Measurements from ENCODE around the gene IGSF5. TPM values are rescaled to one million over a fixed set of nuclear protein-coding genes. Genes with fewer than 3 reads are reported as not detected.

The IGSF5 gene
- polyA plus RNA-seq, 1 donor (not counting 4 experiments of a cell fraction or from before 2014, with no cell fraction given), result not detected

GRCh38 chr21:39847877-39848276 is 102.9 kb downstream of the IGSF5 start:
- no peak for FAIRE-seq
- H3K4me2 ChIP-seq (ENCODE audit: control insufficient read depth, extremely low read depth, insufficient read depth, low read depth, low read length), result no peak overlapping the region
- no peak overlapping the region for H3K4me3 ChIP-seq (ENCODE audit: control insufficient read depth in 2 of 3, extremely low read depth in 1 of 3, insufficient read depth in 2 of 3, low read depth in 1 of 3, low read length in 3 of 3)
- H2AFZ ChIP-seq (ENCODE audit: control insufficient read depth, low read length), result no peak overlapping the region
- H3K27ac ChIP-seq (ENCODE audit: control insufficient read depth, insufficient read depth, low read length), result no peak overlapping the region
- H3K9me3 ChIP-seq (ENCODE audit: control insufficient read depth, low read depth, low read length), result peaks cover 2% of the 10 kb centered on the region
- no peaks in the 10 kb centered on the region for H3K9me1 ChIP-seq (ENCODE audit: control insufficient read depth, extremely low read depth, insufficient read depth, low read length)
- dilution Hi-C loops (cut with MboI; ENCODE audit: extremely low pct_ligation_motif_present, low sequenced_read_pairs), result no loop called here
- no peak for DNase-seq (ENCODE audit: low read depth, low spot score)
- H3K27me3 ChIP-seq (ENCODE audit: control insufficient read depth, extremely low read depth, insufficient read depth, low read length), result no peaks in the 10 kb centered on the region
- H3K4me1 ChIP-seq (ENCODE audit: control insufficient read depth, extremely low read depth, insufficient read depth, low read length), result no peaks in the 10 kb centered on the region
- no peaks in the 10 kb centered on the region for H3K36me3 ChIP-seq (ENCODE audit: control insufficient read depth in 2 of 2, extremely low read depth in 1 of 2, insufficient read depth in 2 of 2, low read length in 2 of 2)
- TF ChIP-seq, protein P1, sequence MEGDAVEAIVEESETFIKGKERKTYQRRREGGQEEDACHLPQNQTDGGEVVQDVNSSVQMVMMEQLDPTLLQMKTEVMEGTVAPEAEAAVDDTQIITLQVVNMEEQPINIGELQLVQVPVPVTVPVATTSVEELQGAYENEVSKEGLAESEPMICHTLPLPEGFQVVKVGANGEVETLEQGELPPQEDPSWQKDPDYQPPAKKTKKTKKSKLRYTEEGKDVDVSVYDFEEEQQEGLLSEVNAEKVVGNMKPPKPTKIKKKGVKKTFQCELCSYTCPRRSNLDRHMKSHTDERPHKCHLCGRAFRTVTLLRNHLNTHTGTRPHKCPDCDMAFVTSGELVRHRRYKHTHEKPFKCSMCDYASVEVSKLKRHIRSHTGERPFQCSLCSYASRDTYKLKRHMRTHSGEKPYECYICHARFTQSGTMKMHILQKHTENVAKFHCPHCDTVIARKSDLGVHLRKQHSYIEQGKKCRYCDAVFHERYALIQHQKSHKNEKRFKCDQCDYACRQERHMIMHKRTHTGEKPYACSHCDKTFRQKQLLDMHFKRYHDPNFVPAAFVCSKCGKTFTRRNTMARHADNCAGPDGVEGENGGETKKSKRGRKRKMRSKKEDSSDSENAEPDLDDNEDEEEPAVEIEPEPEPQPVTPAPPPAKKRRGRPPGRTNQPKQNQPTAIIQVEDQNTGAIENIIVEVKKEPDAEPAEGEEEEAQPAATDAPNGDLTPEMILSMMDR (optimal IDR thresholded peaks at IDR 0.05 in 1 of 3, IDR thresholded peaks at IDR 0.05 in 1 of 3, conservative IDR thresholded peaks at IDR 0.05 in 1 of 3; ENCODE audit: extremely low read depth in 1 of 3, insufficient read depth in 2 of 3, low read length in 3 of 3), result no peak
- no peak for TF ChIP-seq EZH2 (IDR thresholded peaks at IDR 0.05; ENCODE audit: low read length)
- no peak overlapping the region for H3K9ac ChIP-seq (ENCODE audit: control insufficient read depth, extremely low read depth, insufficient read depth, low read length)
- H4K20me1 ChIP-seq (ENCODE audit: control insufficient read depth, extremely low read depth, insufficient read depth, low read length), result no peaks in the 10 kb centered on the region
- H3K79me2 ChIP-seq (ENCODE audit: control insufficient read depth, insufficient read depth, low read length), result no peaks in the 10 kb centered on the region

GRCh38 chr21:39849014-39849655 is 104.2 kb downstream of the IGSF5 start:
- H3K4me3 ChIP-seq (ENCODE audit: control insufficient read depth in 2 of 3, extremely low read depth in 1 of 3, insufficient read depth in 2 of 3, low read depth in 1 of 3, low read length in 3 of 3), result no peak overlapping the region
- no peaks in the 10 kb centered on the region for H3K9me1 ChIP-seq (ENCODE audit: control insufficient read depth, extremely low read depth, insufficient read depth, low read length)
- dilution Hi-C loops (cut with MboI; ENCODE audit: extremely low pct_ligation_motif_present, low sequenced_read_pairs), result no loop called here
- no peaks in the 10 kb centered on the region for H4K20me1 ChIP-seq (ENCODE audit: control insufficient read depth, extremely low read depth, insufficient read depth, low read length)
- FAIRE-seq (no peak), DNase-seq (ENCODE audit: low read depth, low spot score) (no peak)
- no peak overlapping the region for H3K9ac ChIP-seq (ENCODE audit: control insufficient read depth, extremely low read depth, insufficient read depth, low read length)
- H3K79me2 ChIP-seq (ENCODE audit: control insufficient read depth, insufficient read depth, low read length), result no peaks in the 10 kb centered on the region
- no peak overlapping the region for H3K4me2 ChIP-seq (ENCODE audit: control insufficient read depth, extremely low read depth, insufficient read depth, low read depth, low read length)
- TF ChIP-seq, protein P1 (optimal IDR thresholded peaks at IDR 0.05 in 1 of 3, IDR thresholded peaks at IDR 0.05 in 1 of 3, conservative IDR thresholded peaks at IDR 0.05 in 1 of 3; ENCODE audit: extremely low read depth in 1 of 3, insufficient read depth in 2 of 3, low read length in 3 of 3), result no peak
- no peak for TF ChIP-seq EZH2 (IDR thresholded peaks at IDR 0.05; ENCODE audit: low read length)
- H3K9me3 ChIP-seq (ENCODE audit: control insufficient read depth, low read depth, low read length), result peaks cover 2% of the 10 kb centered on the region
- H3K27ac ChIP-seq (ENCODE audit: control insufficient read depth, insufficient read depth, low read length), result no peak overlapping the region
- H2AFZ ChIP-seq (ENCODE audit: control insufficient read depth, low read length), result no peak overlapping the region
- H3K4me1 ChIP-seq (ENCODE audit: control insufficient read depth, extremely low read depth, insufficient read depth, low read length), result no peaks in the 10 kb centered on the region
- H3K36me3 ChIP-seq (ENCODE audit: control insufficient read depth in 2 of 2, extremely low read depth in 1 of 2, insufficient read depth in 2 of 2, low read length in 2 of 2), result no peaks in the 10 kb centered on the region
- no peaks in the 10 kb centered on the region for H3K27me3 ChIP-seq (ENCODE audit: control insufficient read depth, extremely low read depth, insufficient read depth, low read length)

All from keratinocyte (primary cell).